NCI-H1436 treated with DMSO at 0.1 percent for 48 hours (cell line): Measurements from ENCODE around the gene ZNF423.

Source experiments
- DNase-seq: peaks from one replicate; lab custom pipeline; 2025; lab: John Stamatoyannopoulos, UW

Gene ZNF423

DNA sequence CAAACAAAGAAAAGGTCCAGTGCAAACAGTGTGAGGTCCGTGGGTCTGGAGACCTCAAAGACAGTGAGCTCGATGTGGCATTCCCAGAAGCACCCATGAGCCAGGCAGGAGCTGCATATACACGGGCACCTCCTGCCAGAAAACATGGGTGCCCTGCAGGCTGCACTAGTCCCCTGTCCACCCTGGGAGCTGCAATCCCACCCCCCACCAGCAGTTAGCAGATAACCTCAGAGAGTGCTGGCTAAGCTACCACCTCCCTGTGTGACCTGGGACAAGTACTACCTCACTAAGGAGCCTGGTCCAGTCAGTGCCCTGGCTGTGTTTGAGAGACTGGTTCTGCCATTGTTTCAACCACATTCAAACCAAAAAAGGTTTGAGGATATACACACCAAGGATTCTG is 135.7 kb downstream of the ZNF423 start:
- DNase-seq = no peak

DNA sequence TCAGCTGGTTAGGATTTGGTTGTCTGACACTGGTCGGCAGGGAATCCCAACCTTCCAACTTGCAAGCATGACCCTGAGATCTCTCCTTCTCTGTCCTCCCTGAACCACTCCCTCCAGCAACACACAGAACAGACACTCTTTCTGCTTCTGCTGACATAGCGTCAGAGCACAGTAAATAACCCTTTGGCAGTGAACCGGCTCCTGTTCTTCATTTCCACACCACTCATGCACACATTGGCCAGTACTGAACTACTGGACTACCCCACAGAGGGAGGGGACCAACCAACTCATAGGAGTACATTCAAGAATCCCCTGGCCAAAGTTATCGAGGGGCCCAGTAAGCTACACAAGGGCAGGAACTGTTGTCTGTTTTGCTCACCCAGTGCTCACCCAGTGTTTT is 138.2 kb downstream of the ZNF423 start:
- DNase-seq = no peak

DNA sequence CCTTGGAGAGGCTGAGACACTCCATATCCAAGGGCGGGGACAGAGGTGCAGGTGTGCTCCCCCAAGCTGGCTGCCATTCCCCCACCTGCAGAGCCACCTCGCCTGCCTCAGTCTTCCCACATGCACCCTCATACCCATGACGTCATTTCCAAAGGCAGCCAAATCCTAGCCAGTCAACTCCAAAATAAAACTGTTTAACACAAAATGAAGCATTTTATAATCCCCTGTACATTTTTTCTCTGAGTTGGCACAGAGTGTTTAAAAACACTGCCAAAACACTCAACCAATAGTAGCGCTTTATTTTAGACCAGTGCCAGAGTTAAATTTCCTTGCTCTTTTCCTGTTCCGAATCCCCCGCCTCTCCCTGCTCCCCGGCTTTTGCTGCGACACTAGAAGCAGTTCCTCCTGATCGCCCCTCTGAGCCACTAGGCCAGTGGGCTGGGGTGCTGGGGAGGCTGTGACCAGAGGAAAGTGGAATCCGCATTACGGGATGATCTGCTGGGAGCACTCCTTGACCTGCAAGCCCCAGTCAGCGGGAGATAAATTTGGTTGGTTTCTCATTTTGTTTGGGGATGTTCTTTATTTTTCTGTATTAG is 139.5 kb downstream of the ZNF423 start:
- DNase-seq = no peak

DNA sequence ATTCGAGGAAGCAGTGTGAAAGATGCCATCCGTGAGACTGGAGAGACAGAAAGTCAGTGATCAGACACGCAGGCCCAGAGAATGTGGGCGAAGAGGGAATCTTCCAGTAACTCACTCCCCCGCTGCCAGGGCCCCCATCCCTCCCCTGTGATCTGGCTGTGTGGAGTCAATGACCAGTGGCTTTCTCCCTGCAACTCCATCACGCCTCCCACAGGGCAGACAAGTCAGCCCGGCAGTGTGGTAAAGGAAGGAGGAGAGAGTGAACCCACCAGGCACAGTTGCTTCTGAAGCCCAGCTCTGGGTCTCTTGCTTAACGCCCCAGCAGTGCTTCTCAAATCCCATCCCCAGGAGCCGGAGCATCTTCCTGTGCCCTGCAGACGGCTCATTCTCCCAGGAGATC is 142.1 kb downstream of the ZNF423 start:
- DNase-seq = no peak

DNA sequence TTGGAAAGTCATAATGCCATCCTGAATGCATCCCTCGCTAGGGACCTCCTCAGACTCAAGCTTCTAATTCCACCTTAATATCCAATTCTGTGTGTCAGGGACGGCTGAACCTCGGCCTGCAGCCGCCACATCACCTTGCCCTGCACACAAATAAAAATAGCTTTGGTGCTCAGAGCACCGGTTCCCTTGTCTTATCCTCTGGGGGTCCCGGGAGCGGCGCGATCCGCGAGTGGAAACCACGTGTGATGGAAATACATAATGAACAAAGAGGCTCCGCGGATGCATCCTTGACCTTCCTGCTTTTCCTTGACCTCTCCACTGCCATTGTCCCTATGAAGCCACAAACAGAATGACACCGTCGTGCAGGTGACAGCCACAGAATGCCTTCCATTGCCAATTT is 143.4 kb downstream of the ZNF423 start:
- DNase-seq = no peak

DNA sequence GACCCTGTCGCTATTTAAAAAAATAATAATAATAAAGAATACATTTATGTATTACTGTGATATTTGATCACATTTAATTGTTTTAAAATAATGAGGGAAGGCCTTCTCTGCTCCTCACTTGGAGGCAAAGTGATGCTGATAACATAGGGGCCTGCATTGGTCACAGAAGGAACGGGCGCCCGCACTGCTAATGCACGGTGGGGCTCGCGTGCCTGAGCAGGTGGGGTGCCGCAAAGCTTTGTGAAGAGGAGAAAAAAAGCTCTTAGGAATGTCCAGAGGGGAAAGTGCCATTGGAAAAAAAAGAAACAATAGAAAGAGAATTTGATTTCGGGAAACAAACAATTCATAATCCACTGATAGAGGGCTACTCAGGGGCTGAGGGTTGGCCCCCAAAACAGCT is 143.8 kb downstream of the ZNF423 start:
- DNase-seq = no peak

DNA sequence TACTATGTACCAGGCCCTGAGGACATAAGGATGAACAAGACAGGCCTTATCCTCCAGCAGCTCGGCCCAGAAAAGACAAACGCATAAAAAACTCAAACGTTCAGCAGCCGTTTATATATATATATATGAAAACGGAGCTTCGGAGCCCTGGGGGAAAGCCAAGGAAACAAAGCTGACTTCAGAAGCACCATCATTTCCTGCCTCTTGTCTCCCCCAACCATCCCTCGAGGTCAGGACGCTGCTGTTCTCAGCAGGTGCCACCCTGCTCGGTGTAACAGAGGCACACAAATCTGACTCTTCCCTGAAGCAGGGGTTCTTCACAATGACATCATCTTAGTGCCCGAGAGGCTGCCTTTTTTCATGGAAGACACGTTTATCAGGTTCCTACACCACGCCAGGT is 146.9 kb downstream of the ZNF423 start:
- DNase-seq = no peak

DNA sequence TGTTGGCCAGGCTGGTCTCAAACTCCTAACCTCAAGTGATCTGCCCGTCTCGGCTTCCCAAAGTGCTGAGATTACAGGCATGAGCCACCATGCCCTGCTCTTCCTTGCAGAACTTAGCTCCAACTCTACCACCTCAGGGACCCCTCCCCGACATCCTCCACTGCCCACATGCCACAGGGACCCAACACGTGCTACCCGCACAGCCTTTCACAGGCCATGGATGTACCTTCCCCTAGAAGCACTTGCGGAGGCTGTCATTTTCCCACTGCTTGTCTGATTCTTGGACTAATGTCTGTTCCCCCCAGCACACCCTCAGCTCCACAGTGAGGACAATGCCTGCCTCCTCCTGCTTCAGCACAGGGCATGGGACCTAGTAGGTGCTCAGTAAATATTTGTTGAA is 147.4 kb downstream of the ZNF423 start:
- no peak for DNase-seq

DNA sequence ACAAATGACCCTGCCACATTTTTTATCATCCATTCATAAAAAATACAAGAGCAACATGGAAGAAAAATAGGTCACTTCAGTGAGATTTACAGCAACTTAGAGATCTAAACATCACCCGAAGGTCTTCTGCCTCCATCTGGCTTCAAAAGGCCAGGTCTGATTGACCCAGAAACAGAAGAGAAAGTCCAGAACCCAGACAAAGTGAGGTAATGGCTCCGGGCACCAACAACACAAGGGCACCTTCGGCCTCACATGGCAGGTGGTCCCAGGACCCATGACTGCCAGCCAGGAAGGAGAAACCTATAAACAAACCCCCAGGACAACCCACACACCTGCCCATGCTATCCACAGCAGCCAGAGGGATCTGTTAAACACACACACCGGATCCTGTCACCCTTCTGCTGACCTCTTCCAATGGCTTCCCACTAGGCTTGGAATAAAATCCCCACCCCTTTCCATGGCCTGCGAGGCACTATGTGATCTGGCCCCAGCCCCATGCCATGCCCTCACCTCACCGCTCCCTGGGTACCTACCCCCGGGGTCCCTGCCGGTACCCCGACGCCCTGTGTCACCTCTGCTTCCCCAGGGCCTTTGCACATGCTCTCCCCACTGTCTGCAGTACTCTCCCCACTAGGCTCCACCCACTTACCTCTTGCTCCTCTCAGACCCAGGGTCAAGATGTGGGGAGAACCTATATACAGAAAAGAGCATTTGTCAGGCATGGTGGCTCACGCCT is 149.1 kb downstream of the ZNF423 start:
- no peak for DNase-seq

DNA sequence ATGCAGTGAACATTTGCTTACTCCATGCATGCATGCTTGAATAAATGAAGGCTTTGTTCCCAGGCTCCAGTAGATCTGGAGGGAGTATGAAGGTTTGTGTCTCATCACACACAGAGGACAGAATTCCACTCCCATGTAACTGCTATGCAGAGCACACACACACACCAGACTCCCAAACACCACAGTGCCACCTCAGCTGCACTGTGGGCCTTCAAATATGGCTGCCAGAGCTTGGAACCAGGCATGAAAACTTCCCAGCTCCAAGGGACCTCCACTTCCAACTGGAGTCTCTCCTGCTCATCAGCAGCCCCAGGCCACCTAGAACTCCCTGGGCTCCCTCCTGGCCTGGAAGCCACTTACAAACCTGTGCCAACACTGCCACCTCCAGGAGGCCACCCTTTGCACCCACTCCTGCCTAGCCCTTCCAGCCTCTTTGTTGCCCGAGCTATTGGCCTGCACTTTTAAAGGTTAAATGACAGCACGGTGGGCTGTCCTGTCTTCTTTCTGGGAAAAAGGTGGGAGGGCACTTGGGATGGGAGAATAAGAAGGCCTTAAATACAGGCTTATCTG is 151.2 kb downstream of the ZNF423 start:
- DNase-seq = no peak

DNA sequence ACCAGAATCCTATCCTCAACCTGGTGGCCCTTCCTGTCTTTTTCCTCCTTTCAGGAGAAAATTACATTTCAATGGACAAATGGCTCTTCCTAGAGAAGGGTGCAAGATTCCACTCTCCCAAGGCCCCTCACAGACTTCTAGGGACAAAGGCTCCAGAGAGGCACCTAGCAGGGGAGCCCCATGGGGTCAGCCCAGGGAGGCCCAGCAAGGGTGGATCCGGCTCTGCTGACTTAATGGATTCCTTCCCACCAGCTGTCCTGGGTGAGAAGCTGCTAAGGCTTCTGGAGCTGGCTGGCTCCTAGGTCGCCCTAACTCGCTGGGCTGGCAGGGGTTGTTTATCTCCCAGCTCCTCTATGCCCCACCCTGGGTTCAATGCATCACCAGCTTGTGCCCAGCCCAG is 152.4 kb downstream of the ZNF423 start:
- DNase-seq = no peak

DNA sequence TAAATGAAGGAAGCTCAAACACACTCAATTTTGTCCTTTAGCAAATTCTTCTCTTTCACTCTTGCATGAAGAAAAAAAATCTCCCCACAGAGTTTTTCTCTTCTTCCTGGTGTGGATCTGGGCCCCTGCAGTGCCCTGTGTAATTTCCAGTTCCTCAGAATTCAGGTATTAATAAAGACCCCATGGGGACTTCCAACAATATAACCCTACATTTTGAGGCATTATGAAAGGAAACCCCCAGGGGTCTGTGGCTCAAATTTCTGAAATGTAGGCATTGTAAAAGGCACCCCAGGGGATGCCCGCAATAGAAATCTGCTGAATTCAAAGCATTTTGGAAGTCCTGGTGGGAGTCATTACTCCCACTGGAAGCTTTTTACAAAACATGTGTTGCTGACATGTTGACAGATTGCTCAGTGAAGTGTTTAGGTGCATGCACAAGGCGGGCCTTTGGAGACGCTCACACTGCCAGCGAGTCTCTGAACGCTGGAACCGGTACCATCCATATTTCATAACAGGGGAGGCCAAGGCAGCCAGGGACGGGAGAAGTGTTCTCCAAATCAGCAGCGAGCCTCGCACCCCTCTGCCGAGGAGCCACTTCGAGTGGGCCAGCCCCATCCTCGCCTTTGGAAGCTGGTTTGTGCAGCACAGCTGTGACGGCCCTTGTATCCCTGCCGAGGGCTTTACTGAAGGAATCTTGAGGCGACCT is 154.0 kb downstream of the ZNF423 start:
- DNase-seq = no peak

DNA sequence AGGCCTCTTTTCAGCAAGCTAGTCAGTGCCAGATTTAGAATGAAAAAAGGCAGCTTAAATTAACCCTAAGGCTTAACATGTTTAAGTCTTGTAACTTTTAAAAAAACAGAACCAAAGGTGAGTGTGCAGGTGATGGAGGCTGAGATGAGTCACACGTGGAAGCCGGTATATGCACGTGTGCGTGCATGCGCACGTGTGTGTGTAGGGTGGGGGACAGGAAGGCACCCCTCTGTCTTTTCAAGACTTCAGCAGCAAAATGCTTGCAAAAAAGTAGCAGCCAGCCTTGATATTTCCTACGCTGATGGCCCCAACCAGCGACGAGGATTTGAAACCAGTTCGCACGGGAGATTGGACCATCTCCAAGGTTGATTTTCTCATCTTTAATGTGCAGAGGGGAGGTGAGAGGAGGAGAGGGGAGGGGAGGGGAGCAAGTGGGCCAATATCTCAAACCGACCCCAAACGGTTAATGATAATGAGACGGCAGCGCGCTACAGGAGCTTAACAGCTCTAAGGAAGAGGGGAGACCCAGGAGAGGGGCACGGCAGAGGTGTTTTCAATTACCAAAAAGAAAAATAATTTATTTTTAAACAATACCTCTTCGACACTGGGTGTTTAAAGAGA is 154.7 kb downstream of the ZNF423 start:
- DNase-seq = no peak

DNA sequence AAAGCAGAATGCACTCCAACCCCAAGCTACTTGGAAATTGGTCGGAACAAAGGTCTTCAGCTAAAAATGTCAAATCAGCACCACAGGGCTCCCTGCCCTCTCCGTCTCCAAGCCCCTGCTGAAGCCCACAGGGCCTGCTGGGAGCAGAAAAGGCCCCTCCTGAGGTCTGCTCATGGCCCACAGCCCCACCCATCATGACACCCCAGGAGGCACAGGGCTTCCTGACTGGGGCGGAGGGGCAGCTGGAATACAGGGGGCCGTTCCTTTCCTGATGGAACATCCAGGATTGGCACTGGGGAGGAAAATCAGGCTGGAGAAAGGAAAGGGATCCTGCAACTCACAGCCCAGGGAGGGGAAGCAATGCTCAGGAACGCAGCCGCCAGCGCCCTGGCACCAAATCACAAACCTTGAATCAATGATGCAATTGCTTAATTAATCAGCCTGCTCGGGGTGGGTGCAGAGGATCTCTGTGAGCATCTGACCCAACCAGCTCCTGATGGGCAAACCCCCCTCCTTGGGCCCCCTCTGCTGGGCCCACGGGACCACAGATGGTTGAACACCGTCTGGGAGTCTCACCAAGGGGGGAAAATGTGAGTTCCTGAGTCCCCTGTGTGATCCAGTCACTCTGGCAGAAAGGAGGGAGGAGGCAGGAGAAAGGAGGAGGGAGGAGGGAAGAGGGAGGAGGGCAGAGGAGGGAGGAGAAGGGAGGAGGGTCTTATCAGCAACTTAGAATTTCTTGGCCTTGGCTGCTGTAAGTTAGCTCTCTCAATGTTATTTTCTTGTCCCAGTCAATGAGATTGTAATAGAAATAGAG is 155.5 kb downstream of the ZNF423 start:
- no peak for DNase-seq

DNA sequence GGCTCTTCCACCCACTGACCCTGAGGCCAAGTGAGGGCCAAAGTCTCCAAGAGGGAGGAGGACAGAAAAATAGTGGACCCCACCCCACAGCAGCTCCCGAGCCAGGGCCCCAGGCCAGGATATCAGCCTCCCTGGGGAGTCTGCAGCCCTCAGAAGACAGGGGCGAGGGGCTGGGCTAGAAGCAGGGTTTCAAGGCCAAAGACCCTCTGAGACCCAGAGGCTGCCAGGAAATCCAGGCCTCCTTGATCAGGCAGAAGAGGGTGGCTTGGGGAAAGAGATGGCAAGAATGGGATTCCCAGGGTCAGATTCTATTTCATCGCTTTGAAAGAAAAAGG is 156.1 kb downstream of the ZNF423 start:
- no peak for DNase-seq

DNA sequence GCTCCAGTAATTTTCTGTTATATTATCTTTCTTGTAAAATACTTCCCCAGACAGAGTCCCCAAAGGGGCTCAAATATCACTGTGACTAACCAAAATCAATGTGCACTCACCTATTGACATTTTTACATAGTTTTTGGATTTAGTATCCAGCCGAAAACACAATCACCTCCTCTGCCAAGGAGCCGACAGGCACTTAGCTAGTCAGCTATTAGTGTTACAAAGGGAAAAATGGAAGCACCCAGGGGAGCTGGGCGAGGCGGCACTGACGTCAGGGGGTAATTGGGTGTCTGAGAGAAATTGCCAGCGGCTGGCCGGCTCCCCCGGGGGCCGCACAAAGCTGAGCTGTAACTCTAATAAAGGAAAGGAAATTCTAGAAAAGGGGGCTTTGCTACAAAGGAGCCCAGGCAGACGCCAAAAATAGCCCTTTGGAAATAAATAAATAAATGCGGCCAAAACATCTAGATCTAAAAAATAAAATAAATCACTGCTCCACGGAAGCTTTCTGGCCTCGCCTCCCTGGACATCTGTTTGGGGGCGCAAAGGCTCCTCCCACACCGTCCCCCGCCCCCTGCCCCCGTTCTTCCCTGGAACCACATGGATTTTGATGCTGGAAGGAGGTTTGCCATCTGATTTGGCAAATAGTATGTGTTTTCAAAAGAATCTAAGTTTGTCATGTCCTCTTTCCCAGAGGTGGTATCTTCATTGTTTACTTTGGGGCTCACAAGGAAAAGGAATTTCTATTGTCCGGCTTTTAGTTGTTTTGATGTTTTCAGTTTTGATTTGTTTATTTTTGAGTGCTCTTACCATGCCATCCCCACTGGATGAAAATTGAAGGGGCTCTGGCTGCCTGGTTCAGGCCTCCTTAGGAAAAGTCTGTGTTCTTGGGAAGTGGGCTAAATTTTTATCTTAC is 156.7 kb downstream of the ZNF423 start:
- DNase-seq = peak; percentile 39

DNA sequence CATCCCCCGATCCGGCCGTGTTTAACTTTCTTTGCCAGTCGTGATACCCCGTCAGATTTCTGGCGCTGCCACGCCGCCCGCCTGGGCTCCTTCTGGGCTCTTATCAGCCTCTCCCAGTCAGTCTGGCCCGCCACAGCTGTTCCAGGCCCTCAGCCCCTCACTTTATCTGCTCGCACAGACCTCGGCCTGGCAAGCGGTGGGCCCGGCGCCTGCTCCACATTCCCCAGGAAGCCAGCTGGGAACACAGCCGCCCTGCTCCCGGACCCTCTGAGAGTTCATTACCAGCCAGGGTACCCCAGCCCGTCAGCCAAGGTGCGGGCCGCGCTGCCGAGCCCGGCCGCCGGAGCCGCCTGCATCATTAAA is 157.5 kb downstream of the ZNF423 start:
- no peak for DNase-seq

DNA sequence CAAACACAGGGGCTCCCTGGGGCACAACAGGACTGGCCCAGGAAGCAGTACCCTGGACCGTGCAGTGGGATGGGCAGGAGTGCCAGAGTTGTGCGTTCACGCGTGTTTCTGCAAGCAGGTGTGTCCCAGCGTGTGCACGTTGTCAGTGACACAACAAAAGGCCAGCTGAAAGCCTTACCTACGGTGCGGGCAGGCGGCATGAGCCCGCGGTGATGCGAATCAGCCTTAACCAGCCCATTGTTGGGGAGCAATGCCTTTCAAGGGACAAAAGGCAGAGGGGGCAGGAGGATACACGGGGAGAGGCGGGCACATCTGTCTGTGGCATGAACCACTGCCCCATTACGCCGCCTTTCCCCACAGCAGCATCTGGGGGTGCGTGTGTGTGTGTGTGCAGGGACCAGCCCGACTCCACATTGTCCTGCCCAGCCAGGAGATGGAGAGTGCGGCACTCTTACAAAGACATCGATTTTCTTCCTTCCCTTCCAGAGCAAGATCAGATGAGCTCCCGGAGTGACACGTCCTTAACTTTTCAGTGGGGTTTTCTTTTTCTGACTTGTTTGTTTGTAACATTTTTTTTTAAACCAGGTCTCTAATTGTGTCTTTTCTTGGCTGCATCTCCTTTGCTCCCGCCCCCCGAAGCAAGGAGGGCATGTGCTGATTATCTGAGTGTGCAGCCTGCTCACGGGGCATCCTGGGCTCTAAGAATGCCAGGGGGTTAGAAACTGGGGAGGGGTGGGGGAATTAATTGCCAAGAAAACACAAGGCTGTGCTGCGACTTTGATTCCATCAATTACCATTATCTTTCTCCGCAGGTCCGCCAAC is 158.1 kb downstream of the ZNF423 start:
- DNase-seq = no peak

DNA sequence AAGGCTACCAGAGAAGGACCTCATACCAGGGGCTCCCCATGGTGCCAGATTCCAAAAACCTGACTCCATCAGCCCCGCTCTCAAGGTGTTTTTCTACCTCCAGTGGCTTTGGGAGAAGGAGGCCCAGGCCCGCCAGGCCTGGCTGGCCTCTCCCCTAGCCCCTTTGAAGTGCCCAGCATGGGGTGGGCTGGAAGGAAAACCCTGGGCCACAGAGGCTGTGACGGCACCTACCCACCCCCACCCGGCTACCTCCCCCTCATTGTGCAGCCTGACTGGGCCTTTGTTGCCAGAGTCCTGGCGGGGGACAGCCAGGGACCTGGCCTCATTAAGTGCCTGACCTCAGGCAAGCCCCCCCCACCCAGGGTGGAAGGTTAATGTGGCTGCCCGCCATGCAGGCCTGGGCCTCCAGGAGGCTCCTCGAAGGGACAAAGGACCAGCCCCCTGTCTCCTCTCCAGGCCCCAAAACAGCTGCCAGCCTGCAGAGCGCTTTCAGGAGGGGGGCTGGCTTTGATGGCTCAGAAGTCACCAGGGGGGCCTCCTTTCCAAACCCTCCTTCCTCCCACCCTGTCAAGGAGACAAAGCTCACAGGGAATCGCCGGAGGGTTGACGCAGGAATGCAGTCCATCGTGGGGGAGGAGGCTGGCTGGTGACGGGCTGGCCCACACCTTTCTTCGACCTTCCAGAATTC is 159.4 kb downstream of the ZNF423 start:
- DNase-seq = no peak
